Activated T-helper 1 cell treated with anti-CD3 and anti-CD28 coated beads, Interleukin-12 subunit alpha, Interleukin-12 subunit beta, Interleukin-2, Interleukin-4 antibody, amounts not matched to agents 30 ng/mL and 10 ng/mL and 1 ng/mL, durations not matched to agents 14 hours and 24 hours and 36 hours (primary cell): ENCODE results near the gene MBNL2. TPM values are rescaled to one million over a fixed set of nuclear protein-coding genes. Genes with fewer than 3 reads are reported as not detected.
"Not testable (repeated sequence)": the region's sequence is repeated elsewhere in the genome, so short reads cannot be mapped to it uniquely, and the experiment has no call there.

Source experiments
- DNase-seq: peaks from one replicate; pipeline ENCODE4 v3.0.0; 2021; ENCODE audit warnings: low spot score
- H3K27ac Mint-ChIP-seq: one replicate; pipeline ENCODE4 v1.8.0; 2021; ENCODE audit warnings: mild to moderate bottlenecking, mixed read lengths
- H3K27me3 Mint-ChIP-seq: one replicate; pipeline ENCODE4 v1.8.0; 2022; ENCODE audit warnings: mild to moderate bottlenecking, moderate library complexity, mixed read lengths; ENCODE audit not compliant: insufficient read depth
- H3K36me3 Mint-ChIP-seq: one replicate; pipeline ENCODE4 v1.8.0; 2021; ENCODE audit warnings: low read depth, mixed read lengths
- H3K4me1 Mint-ChIP-seq: one replicate; pipeline ENCODE4 v1.8.0; 2021; ENCODE audit warnings: low read depth, mixed read lengths
- H3K4me3 Mint-ChIP-seq: one replicate; pipeline ENCODE4 v1.8.0; 2021; ENCODE audit warnings: mild to moderate bottlenecking, moderate library complexity, mixed read lengths
- H3K9me3 Mint-ChIP-seq: one replicate; pipeline ENCODE4 v1.8.0; 2021; ENCODE audit warnings: mixed read lengths
- intact Hi-C: fragments of 100-400 bp; cut with micrococcal nuclease; formaldehyde crosslinking; loops from one replicate; pipeline ENCODE4 v1.15.1; 2024
- total RNA-seq: library from RNA; stranded (reverse); gene quantifications from 2 replicates; pipeline ENCODE4 v1.2.3, GENCODE V29; 2022

The MBNL2 gene
- total RNA-seq, 1 donor from 2014 or later, result 20.7 TPM

DNA sequence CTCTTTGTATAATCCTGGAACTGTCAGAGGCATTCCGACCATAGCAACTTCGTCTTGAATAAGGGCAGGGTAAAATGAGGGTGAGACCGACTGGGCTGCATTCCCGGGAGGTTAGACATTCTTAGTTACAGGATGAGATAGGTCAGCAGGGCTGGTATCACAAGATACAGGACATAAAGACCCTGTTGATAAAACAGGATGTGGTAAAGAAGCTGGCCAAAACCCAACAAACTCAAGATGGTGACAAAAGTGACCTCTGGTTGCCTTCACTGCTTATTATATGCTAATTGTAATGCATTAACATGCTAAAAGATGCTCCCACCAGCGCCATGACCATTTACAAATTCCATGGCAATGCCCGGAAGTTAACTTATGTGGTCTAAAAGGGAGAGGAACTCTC is 27.7 kb upstream of the MBNL2 start:
- Mint-ChIP-seq H3K27me3 (peaks cover 5% of the 10 kb centered on the region), H3K4me1 (no peaks in the 10 kb centered on the region), H3K36me3 (no peaks in the 10 kb centered on the region), H3K4me3 (no peak overlapping the region), H3K9me3 (peaks cover 5% of the 10 kb centered on the region), H3K27ac (no peak overlapping the region)
- intact Hi-C loops, result no loop called here
- no peak for DNase-seq

- Mint-ChIP-seq H3K4me3 (no peak overlapping the region), H3K27me3 (peaks cover 5% of the 10 kb centered on the region), H3K27ac (no peak overlapping the region), H3K36me3 (no peaks in the 10 kb centered on the region), H3K9me3 (peaks cover 5% of the 10 kb centered on the region), H3K4me1 (no peaks in the 10 kb centered on the region)
- no peak for DNase-seq
- intact Hi-C loops, result no loop called here
Observed at GRCh38 chr13:97196340-97196739, 25.8 kb upstream of the MBNL2 start.

- intact Hi-C loops, result no loop called here
- Mint-ChIP-seq H3K4me3 (no peak overlapping the region), H3K9me3 (peaks cover 10% of the 10 kb centered on the region), H3K36me3 (no peaks in the 10 kb centered on the region), H3K4me1 (no peaks in the 10 kb centered on the region), H3K27me3 (peaks cover 9% of the 10 kb centered on the region), H3K27ac (no peak overlapping the region)
- no peak for DNase-seq
Observed at GRCh38 chr13:97198753-97199152, 23.4 kb upstream of the MBNL2 start.

- no peak for DNase-seq
- intact Hi-C loops, result no loop called here
- Mint-ChIP-seq H3K4me1 (no peaks in the 10 kb centered on the region), H3K36me3 (no peaks in the 10 kb centered on the region), H3K27ac (no peak overlapping the region), H3K9me3 (peaks cover 11% of the 10 kb centered on the region), H3K4me3 (no peak overlapping the region), H3K27me3 (peaks cover 9% of the 10 kb centered on the region)
Observed at GRCh38 chr13:97199451-97199850, 22.7 kb upstream of the MBNL2 start.

DNA sequence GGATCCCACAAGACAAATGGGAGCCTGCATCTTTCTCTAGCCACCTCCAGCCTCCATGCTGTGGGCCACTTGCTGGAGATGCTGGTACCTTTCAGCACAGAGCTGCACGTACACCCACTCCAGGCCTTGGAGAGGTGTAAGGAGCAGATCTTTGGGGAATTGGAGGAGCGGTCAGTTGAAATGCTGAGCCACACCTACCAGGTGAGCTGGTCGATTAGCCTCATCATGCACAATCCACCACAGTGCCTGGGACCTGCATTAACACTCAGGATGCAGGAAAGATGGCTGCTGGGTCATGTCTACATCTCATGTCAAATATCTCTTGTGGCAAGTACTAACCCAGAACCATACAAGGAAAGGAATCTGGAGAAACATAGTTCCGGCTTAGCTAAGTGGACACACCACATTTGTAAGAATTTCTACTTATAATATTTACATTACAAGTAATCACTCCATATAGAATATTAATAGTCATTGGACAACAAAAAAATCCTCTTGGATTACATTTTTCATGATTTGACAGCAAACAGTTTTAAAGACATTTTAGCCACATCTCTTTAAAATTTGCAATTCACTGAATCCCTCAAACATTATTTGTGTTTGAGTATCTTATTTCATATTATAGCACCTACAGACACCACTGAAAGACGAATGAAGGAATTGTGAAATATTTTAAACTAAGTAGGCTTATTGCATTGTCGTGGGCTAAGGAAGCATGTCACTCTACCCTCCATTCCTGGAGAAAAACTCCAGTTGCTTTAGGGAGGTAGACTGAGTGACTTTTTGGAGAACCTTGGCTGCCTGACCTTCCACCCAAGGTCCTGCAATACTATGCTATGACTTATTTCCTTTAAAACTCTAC is 21.8 kb upstream of the MBNL2 start:
- intact Hi-C loops, result no loop called here
- no peaks in the 10 kb centered on the region for H3K4me1 Mint-ChIP-seq
- H3K36me3 Mint-ChIP-seq, result no peaks in the 10 kb centered on the region

DNA sequence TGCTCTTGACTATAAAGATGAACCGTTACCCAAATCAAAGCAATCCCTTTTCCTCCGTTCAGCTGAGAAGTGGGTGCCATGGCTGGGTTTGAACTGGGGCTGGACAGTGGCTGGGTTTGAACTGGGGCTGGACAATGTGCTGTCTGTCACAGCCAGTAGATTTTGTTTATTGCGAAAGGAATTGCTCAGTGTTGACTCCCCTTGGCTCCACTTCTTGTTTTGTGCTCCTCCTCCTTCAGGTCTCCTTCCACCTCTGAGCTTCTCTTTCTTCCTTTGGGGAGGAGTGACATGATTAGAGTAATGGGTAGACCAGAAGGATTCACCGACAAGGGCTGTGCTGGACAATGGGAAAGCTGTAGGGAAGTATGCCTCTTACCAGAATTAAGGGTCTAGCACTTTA is 19.4 kb upstream of the MBNL2 start:
- H3K27me3 Mint-ChIP-seq, result peaks cover 13% of the 10 kb centered on the region
- no peak overlapping the region for H3K4me3 Mint-ChIP-seq
- intact Hi-C loops, result no loop called here
- DNase-seq, result no peak
- H3K36me3 Mint-ChIP-seq, result no peaks in the 10 kb centered on the region
- no peak overlapping the region for H3K27ac Mint-ChIP-seq
- peaks cover 18% of the 10 kb centered on the region for H3K9me3 Mint-ChIP-seq
- no peaks in the 10 kb centered on the region for H3K4me1 Mint-ChIP-seq

More for the DNA sequence above, 21.8 kb upstream of the MBNL2 start:
- Mint-ChIP-seq H3K27ac (no peak overlapping the region), H3K27me3 (peaks cover 9% of the 10 kb centered on the region), H3K9me3 (peaks cover 11% of the 10 kb centered on the region), H3K4me3 (no peak overlapping the region)
- DNase-seq, result no peak

DNA sequence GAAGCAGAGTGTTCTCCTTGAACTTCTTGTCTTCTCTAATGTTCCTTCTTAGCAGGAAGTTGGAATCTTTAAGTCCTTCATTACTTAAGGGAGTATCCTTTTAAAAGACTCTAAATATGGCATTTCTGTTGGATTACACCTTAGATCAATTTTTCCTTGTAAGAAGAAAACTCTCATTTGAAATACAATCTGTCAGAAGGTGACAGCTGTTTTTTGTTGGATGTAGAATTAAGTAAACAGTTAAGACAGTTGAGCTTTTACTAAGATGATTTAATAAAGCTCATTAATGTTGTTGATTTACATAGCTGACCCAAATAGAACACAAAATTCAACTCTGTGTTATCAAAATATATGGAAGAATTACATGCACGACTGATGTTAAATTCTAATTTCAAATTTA is 16.7 kb upstream of the MBNL2 start:
- no peak overlapping the region for H3K4me3 Mint-ChIP-seq
- H3K27me3 Mint-ChIP-seq, result peaks cover 15% of the 10 kb centered on the region
- H3K9me3 Mint-ChIP-seq, result peaks cover 13% of the 10 kb centered on the region
- no peak overlapping the region for H3K27ac Mint-ChIP-seq
- intact Hi-C loops, result no loop called here
- peaks cover 6% of the 10 kb centered on the region for H3K4me1 Mint-ChIP-seq
- no peak for DNase-seq
- H3K36me3 Mint-ChIP-seq, result no peaks in the 10 kb centered on the region

GRCh38 chr13:97205982-97206381 is 16.2 kb upstream of the MBNL2 start:
- H3K9me3 Mint-ChIP-seq, result peaks cover 13% of the 10 kb centered on the region
- H3K4me3 Mint-ChIP-seq, result no peak overlapping the region
- H3K27ac Mint-ChIP-seq, result no peak overlapping the region
- intact Hi-C loops, result no loop called here
- DNase-seq, result no peak
- H3K4me1 Mint-ChIP-seq, result peaks cover 12% of the 10 kb centered on the region
- H3K27me3 Mint-ChIP-seq, result peaks cover 15% of the 10 kb centered on the region
- H3K36me3 Mint-ChIP-seq, result no peaks in the 10 kb centered on the region

DNA sequence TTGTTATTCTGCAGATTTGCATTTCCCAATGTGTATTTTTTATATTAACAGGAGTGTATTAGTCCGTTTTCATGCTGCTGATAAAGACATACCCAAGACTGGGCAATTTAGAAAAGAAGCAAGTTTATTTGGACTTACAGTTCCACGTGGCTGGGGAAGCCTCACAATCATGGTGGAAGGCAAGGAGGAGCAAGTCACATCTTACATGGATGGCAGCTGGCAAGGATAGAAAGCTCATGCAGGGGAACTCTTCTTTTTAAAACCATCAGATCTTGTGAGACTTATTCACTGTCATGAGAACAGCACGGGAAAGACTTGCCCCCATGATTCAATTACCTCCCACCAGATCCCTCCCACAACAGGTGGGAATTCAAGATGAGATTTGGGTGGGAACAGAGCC is 14.9 kb upstream of the MBNL2 start:
- H3K27ac Mint-ChIP-seq, H3K36me3 Mint-ChIP-seq, DNase-seq, H3K4me3 Mint-ChIP-seq, intact Hi-C loops: not testable (repeated sequence)
- Mint-ChIP-seq H3K27me3 (peaks cover 17% of the 10 kb centered on the region), H3K4me1 (peaks cover 16% of the 10 kb centered on the region), H3K9me3 (peaks cover 13% of the 10 kb centered on the region)

- Mint-ChIP-seq H3K4me3 (no peak overlapping the region), H3K4me1 (peaks cover 16% of the 10 kb centered on the region), H3K27me3 (peaks cover 11% of the 10 kb centered on the region), H3K27ac (no peak overlapping the region), H3K36me3 (no peaks in the 10 kb centered on the region), H3K9me3 (peaks cover 8% of the 10 kb centered on the region)
- DNase-seq, result no peak
- intact Hi-C loops, result no loop called here
Observed at GRCh38 chr13:97211300-97211699, 10.8 kb upstream of the MBNL2 start.

GRCh38 chr13:97212004-97212403 is 10.1 kb upstream of the MBNL2 start:
- H3K27me3 Mint-ChIP-seq, result peaks cover 11% of the 10 kb centered on the region
- H3K4me3 Mint-ChIP-seq, result no peak overlapping the region
- no peak overlapping the region for H3K27ac Mint-ChIP-seq
- intact Hi-C loops, result no loop called here
- peaks cover 16% of the 10 kb centered on the region for H3K4me1 Mint-ChIP-seq
- no peak for DNase-seq
- no peaks in the 10 kb centered on the region for H3K36me3 Mint-ChIP-seq
- H3K9me3 Mint-ChIP-seq, result peaks cover 8% of the 10 kb centered on the region

DNA sequence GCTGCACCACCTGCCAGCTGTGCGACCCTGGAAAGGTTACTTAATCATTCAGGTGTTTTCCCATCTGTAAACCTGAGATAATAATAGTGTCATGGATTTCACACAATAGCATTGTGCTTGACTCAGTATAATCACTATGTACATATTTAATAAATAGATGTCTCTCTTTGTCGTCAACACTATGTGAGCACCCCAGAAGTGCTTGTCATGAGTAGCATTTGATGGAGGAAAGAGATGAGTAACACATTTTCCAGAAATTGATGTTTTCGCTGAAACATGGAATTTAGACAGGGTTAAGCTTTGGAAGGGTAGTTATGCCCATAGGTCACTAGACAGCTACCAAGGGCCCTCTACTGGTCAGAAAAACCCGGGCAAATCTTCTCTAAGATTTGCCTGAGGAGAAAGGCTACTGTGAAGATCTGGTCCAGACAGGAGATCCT is 9.5 kb upstream of the MBNL2 start:
- no peak overlapping the region for H3K4me3 Mint-ChIP-seq
- H3K36me3 Mint-ChIP-seq, result no peaks in the 10 kb centered on the region
- intact Hi-C loops, result no loop called here
- H3K4me1 Mint-ChIP-seq, result peaks cover 16% of the 10 kb centered on the region
- H3K9me3 Mint-ChIP-seq, result peaks cover 2% of the 10 kb centered on the region
- peaks cover 6% of the 10 kb centered on the region for H3K27me3 Mint-ChIP-seq
- DNase-seq, result no peak
- H3K27ac Mint-ChIP-seq, result no peak overlapping the region

DNA sequence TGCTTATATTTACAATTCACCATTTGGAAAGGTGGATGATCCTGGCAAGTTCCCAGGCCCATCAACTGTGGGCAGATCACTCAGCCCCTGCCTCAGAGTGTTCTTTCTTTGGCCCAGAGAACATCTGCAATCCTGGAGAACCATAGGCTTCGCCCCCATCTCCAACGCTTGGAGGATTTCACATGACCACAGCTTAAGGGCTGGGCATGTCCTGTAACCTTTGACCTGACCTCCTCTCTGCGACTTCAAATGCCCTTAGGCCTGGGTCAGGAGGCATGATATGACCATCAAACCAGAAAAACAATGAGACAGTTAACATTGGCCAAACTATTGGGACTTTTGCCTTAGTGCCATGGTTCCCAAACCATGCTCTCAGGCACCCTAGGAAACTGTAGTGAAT is 7.2 kb upstream of the MBNL2 start:
- no peak for DNase-seq
- Mint-ChIP-seq H3K9me3 (no peaks in the 10 kb centered on the region), H3K27ac (no peak overlapping the region), H3K4me3 (no peak overlapping the region), H3K27me3 (peaks cover 2% of the 10 kb centered on the region), H3K4me1 (peaks cover 15% of the 10 kb centered on the region), H3K36me3 (no peaks in the 10 kb centered on the region)
- intact Hi-C loops, result no loop called here
